CD14-positive monocyte (primary cell): ENCODE data around the gene CPS1. TPM values are rescaled to one million over a fixed set of nuclear protein-coding genes. Genes with fewer than 3 reads are reported as not detected.

Source experiments
- DNase-seq, 3 donors: peaks; one replicate each; pipeline ENCODE4 v3.0.0-alpha.2; 2011 to 2022
- H2AFZ ChIP-seq: 2 replicates; pipeline ENCODE4 v1.6.0; 2012; ENCODE audit warnings: mild to moderate bottlenecking, low read depth, low read length, inconsistent platforms; ENCODE audit not compliant: insufficient read depth, poor library complexity, severe bottlenecking
- H3K27ac ChIP-seq, 2 donors: 1 replicate in 1 of 2; 2 replicates in 1 of 2; pipeline ENCODE4 v1.5.1; 2012 to 2013; ENCODE audit warnings: low read length in 2 of 2, control low read depth in 1 of 2, inconsistent platforms in 1 of 2, low read depth in 1 of 2, mild to moderate bottlenecking in 1 of 2
- H3K27me3 ChIP-seq, 2 donors: one replicate each; pipeline versions ENCODE4 v1.6.0 to v1.6.1; 2011 to 2013; ENCODE audit warnings: low read length in 2 of 2; ENCODE audit not compliant: control insufficient read depth in 2 of 2, insufficient read depth in 2 of 2
- H3K36me3 ChIP-seq, 2 donors: replicated peaks in 1 of 2; 1 replicate in 1 of 2; 2 replicates in 1 of 2; pipeline versions ENCODE4 v1.5.1 to v1.6.1; 2012 to 2013; ENCODE audit warnings: low read length in 2 of 2, control low read depth in 1 of 2, inconsistent platforms in 1 of 2, mild to moderate bottlenecking in 1 of 2; ENCODE audit not compliant: insufficient read depth in 2 of 2, control insufficient read depth in 1 of 2
- H3K4me1 ChIP-seq, 2 donors: 1 replicate in 1 of 2; 2 replicates in 1 of 2; pipeline versions ENCODE4 v1.5.1 to v1.6.1; 2012 to 2013; ENCODE audit warnings: low read length in 2 of 2, control low read depth in 1 of 2, inconsistent platforms in 1 of 2, mild to moderate bottlenecking in 1 of 2, moderate library complexity in 1 of 2; ENCODE audit not compliant: insufficient read depth in 2 of 2, control insufficient read depth in 1 of 2
- H3K4me2 ChIP-seq: replicated peaks from 2 replicates; pipeline ENCODE3; 2012; ENCODE audit warnings: low read length, moderate library complexity, mild to moderate bottlenecking; ENCODE audit not compliant: poor library complexity, severe bottlenecking; ENCODE audit errors: extremely low read depth
- H3K4me3 ChIP-seq, 3 experiments: fragments of 200-600 bp in 1 of 3; sonication (generic) in 1 of 3; replicated peaks in 1 of 3; 1 replicate in 2 of 3; 2 replicates in 1 of 3; pipeline ENCODE4 v1.5.1; 2011 to 2013; ENCODE audit warnings: low read length in 3 of 3, mild to moderate bottlenecking in 3 of 3, control low read depth in 2 of 3, low read depth in 2 of 3, inconsistent platforms in 1 of 3, moderate library complexity in 1 of 3
- H3K79me2 ChIP-seq: 2 replicates; pipeline ENCODE4 v1.6.0; 2012; ENCODE audit warnings: mild to moderate bottlenecking, control low read depth, inconsistent platforms, low read length, moderate library complexity; ENCODE audit not compliant: insufficient read depth
- H3K9ac ChIP-seq: 2 replicates; pipeline ENCODE4 v1.6.0; 2017; ENCODE audit warnings: low read length, mild to moderate bottlenecking; ENCODE audit not compliant: insufficient read depth, poor library complexity, severe bottlenecking
- H3K9me3 ChIP-seq, 2 donors: replicated peaks in 1 of 2; 1 replicate in 1 of 2; 2 replicates in 1 of 2; pipeline versions ENCODE4 v1.5.1 to v1.6.1; 2012 to 2013; ENCODE audit warnings: low read length in 2 of 2, control low read depth in 1 of 2; ENCODE audit not compliant: control insufficient read depth in 1 of 2, insufficient read depth in 1 of 2
- H4K20me1 ChIP-seq: 2 replicates; pipeline ENCODE4 v1.6.0; 2012; ENCODE audit warnings: mild to moderate bottlenecking, low read length, control low read depth, moderate library complexity; ENCODE audit not compliant: insufficient read depth
- H3K27ac Mint-ChIP-seq, 7 donors: one replicate each; pipeline ENCODE4 v1.8.0; 2020; ENCODE audit warnings: mild to moderate bottlenecking in 7 of 7, mixed read lengths in 7 of 7, moderate library complexity in 6 of 7, inconsistent platforms in 2 of 7
- H3K27me3 Mint-ChIP-seq, 3 donors: one replicate each; pipeline ENCODE4 v1.8.0; 2021 to 2022; ENCODE audit warnings: low read depth in 3 of 3, mild to moderate bottlenecking in 3 of 3, mixed read lengths in 3 of 3, moderate library complexity in 3 of 3, inconsistent platforms in 1 of 3
- H3K36me3 Mint-ChIP-seq, 2 donors: one replicate each; pipeline ENCODE4 v1.8.0; 2020; ENCODE audit warnings: mixed read lengths in 2 of 2, inconsistent platforms in 1 of 2, mild to moderate bottlenecking in 1 of 2
- H3K4me1 Mint-ChIP-seq: one replicate; pipeline ENCODE4 v1.8.0; 2020; ENCODE audit warnings: mild to moderate bottlenecking, mixed read lengths
- H3K4me3 Mint-ChIP-seq, 2 donors: one replicate each; pipeline ENCODE4 v1.8.0; 2020; ENCODE audit warnings: mild to moderate bottlenecking in 2 of 2, mixed read lengths in 2 of 2, moderate library complexity in 1 of 2
- H3K9me3 Mint-ChIP-seq, 7 donors: one replicate each; pipeline ENCODE4 v1.8.0; 2020 to 2022; ENCODE audit warnings: mixed read lengths in 7 of 7, mild to moderate bottlenecking in 6 of 7, moderate library complexity in 6 of 7, inconsistent platforms in 2 of 7
- WGBS: methylation state at CpG from one replicate; pipeline ENCODE4 v1.1.5; 2013; ENCODE audit warnings: missing lambda C conversion rate; ENCODE audit not compliant: insufficient coverage; 5-methylcytosine and 5-hydroxymethylcytosine counted together
- intact Hi-C, 2 donors: fragments of 100-400 bp; cut with micrococcal nuclease; formaldehyde crosslinking; loops; one replicate each; pipeline versions ENCODE4 v1.15.0 to v1.15.1; 2023
- polyA plus RNA-seq, 3 donors: library from polyadenylated mRNA; depleted of rRNA in 1 of 3; unstranded in 2 of 3; stranded (reverse) in 1 of 3; fragments of 300-500 nt in 2 of 3; fragments of >200 nt in 1 of 3; fragmentation: Illumina TruSeq in 2 of 3; gene quantifications; 1 replicate in 2 of 3; 2 replicates in 1 of 3; pipeline ENCODE4 v1.2.3, GENCODE V29; 2012 to 2021
- TF ChIP-seq, protein P1 (sequence below): fragments of 200-600 bp; IDR thresholded peaks from one replicate; pipeline ENCODE4 v1.8.0; 2022; ENCODE audit warnings: antibody characterized with exemption, mild to moderate bottlenecking

CPS1 gene
- polyA plus RNA-seq, 3 donors = not detected

DNA sequence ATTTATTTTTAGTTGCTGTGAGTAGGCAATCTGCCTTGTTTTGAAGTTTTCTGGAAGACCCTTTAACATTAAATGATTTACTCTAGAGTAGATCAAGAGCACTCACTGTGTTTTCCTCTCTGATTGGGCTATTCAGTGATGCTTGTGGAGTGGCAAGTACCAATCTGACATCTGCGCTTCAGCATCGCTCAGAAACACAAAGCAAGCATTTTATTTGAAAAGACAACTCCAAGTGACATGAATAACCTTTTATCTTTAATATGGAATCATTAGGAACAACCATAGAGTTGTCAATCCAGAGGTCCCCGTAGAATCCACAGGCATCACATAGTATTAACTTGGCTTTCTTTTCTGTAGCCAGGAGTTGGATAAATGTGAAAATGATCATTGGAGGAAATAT is 114.7 kb downstream of the CPS1 start:
- H3K27me3 ChIP-seq = no peaks in the 10 kb centered on the region
- Mint-ChIP-seq H3K27me3 (no peaks in the 10 kb centered on the region), H3K4me3 (no peak overlapping the region), H3K36me3 (no peaks in the 10 kb centered on the region), H3K27ac (no peak overlapping the region), H3K4me1 (no peaks in the 10 kb centered on the region), H3K9me3 (peaks cover 0 to 3% (median 0%) of the 10 kb centered on the region in 7 donors)
- H3K9ac ChIP-seq = no peak overlapping the region
- TF ChIP-seq, protein P1, sequence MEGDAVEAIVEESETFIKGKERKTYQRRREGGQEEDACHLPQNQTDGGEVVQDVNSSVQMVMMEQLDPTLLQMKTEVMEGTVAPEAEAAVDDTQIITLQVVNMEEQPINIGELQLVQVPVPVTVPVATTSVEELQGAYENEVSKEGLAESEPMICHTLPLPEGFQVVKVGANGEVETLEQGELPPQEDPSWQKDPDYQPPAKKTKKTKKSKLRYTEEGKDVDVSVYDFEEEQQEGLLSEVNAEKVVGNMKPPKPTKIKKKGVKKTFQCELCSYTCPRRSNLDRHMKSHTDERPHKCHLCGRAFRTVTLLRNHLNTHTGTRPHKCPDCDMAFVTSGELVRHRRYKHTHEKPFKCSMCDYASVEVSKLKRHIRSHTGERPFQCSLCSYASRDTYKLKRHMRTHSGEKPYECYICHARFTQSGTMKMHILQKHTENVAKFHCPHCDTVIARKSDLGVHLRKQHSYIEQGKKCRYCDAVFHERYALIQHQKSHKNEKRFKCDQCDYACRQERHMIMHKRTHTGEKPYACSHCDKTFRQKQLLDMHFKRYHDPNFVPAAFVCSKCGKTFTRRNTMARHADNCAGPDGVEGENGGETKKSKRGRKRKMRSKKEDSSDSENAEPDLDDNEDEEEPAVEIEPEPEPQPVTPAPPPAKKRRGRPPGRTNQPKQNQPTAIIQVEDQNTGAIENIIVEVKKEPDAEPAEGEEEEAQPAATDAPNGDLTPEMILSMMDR = no peak
- intact Hi-C loops = no loop called here
- H3K9me3 ChIP-seq = no peaks in the 10 kb centered on the region
- no peaks in the 10 kb centered on the region for H3K4me1 ChIP-seq
- H3K36me3 ChIP-seq = no peaks in the 10 kb centered on the region
- H3K79me2 ChIP-seq = no peaks in the 10 kb centered on the region
- no peak overlapping the region for H2AFZ ChIP-seq
- DNase-seq = no peak
- no peak overlapping the region for H3K27ac ChIP-seq
- no peaks in the 10 kb centered on the region for H4K20me1 ChIP-seq
- no CpG with 5 or more reads among the region's 3 CpGs for WGBS
- no peak overlapping the region for H3K4me2 ChIP-seq
- H3K4me3 ChIP-seq = no peak overlapping the region

DNA sequence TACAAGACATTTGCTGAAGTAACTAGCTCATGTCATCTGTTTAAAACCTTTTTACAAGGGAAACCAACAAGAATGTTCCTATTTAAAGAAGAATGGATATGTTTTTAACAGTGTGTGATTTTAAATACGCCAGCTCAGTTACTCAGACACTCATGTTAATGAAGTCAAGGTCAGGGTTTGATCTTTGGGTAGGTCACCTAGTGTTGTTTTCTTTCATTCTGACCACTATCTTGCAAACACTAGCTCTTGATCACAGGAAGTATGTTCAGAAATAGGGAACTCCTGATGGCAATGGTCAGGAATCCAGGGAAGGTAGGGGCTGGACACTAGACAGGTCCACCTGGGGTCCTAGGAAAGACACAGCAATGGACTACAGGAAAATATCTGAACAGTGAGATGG is 116.7 kb downstream of the CPS1 start:
- H3K4me3 Mint-ChIP-seq = no peak overlapping the region
- Histone ChIP-seq H4K20me1 (no peaks in the 10 kb centered on the region), H3K27ac (no peak overlapping the region), H3K4me3 (no peak overlapping the region), H3K79me2 (no peaks in the 10 kb centered on the region), H3K27me3 (no peaks in the 10 kb centered on the region), H2AFZ (no peak overlapping the region), H3K9ac (no peak overlapping the region), H3K4me2 (no peak overlapping the region), H3K9me3 (no peaks in the 10 kb centered on the region), H3K4me1 (no peaks in the 10 kb centered on the region), H3K36me3 (no peaks in the 10 kb centered on the region)
- no CpG with 5 or more reads among the region's 1 CpG for WGBS
- H3K36me3 Mint-ChIP-seq = no peaks in the 10 kb centered on the region
- H3K27ac Mint-ChIP-seq = no peak overlapping the region
- intact Hi-C loops = no loop called here
- H3K27me3 Mint-ChIP-seq = no peaks in the 10 kb centered on the region
- TF ChIP-seq, protein P1 = no peak
- no peak for DNase-seq
- peaks cover 0 to 3% (median 0%) of the 10 kb centered on the region in 7 donors for H3K9me3 Mint-ChIP-seq
- no peaks in the 10 kb centered on the region for H3K4me1 Mint-ChIP-seq
